Measurements from ENCODE around the gene GATB.

GATB gene

GRCh38 chr4:151675411-151675971, 85.3 kb downstream of the GATB start:
- Histone ChIP-seq H3K36me3 (ENCODE audit: control insufficient read depth, insufficient read depth, low read length) (peaks cover 2% of the 10 kb centered on the region; the same call in 1 of the 2 replicates), H3K4me1 (ENCODE audit: control insufficient read depth, insufficient read depth, low read length) (peaks cover 9% of the 10 kb centered on the region; the same call in 1 of the 2 replicates), H3K9ac (ENCODE audit: low read depth, low read length) (no peak overlapping the region), H3K27me3 (ENCODE audit: control insufficient read depth, insufficient read depth, low read length) (no peaks in the 10 kb centered on the region), H3K9me3 (ENCODE audit: control insufficient read depth, insufficient read depth, low read length) (no peaks in the 10 kb centered on the region), H3K27ac (ENCODE audit: low read depth, low read length) (no peak overlapping the region), H3K4me3 (ENCODE audit: low read depth, low read length) (no peak overlapping the region)

GRCh38 chr4:151674804-151675391, 85.9 kb downstream of the GATB start:
- H3K9me3 ChIP-seq (ENCODE audit: control insufficient read depth, insufficient read depth, low read length): no peaks in the 10 kb centered on the region
- H3K4me3 ChIP-seq (ENCODE audit: low read depth, low read length): no peak overlapping the region
- H3K9ac ChIP-seq (ENCODE audit: low read depth, low read length): no peak overlapping the region
- no peak overlapping the region for H3K27ac ChIP-seq (ENCODE audit: low read depth, low read length)
- peaks cover 8% of the 10 kb centered on the region; the same call in 1 of the 2 replicates for H3K36me3 ChIP-seq (ENCODE audit: control insufficient read depth, insufficient read depth, low read length)
- no peaks in the 10 kb centered on the region for H3K27me3 ChIP-seq (ENCODE audit: control insufficient read depth, insufficient read depth, low read length)
- H3K4me1 ChIP-seq (ENCODE audit: control insufficient read depth, insufficient read depth, low read length): peaks cover 9% of the 10 kb centered on the region; the same call in 1 of the 2 replicates

- Histone ChIP-seq H3K4me1 (ENCODE audit: control insufficient read depth, insufficient read depth, low read length) (peaks cover 9% of the 10 kb centered on the region; the same call in 1 of the 2 replicates), H3K36me3 (ENCODE audit: control insufficient read depth, insufficient read depth, low read length) (peaks cover 12% of the 10 kb centered on the region; the same call in 1 of the 2 replicates), H3K27me3 (ENCODE audit: control insufficient read depth, insufficient read depth, low read length) (no peaks in the 10 kb centered on the region), H3K27ac (ENCODE audit: low read depth, low read length) (no peak overlapping the region), H3K4me3 (ENCODE audit: low read depth, low read length) (no peak overlapping the region), H3K9ac (ENCODE audit: low read depth, low read length) (no peak overlapping the region), H3K9me3 (ENCODE audit: control insufficient read depth, insufficient read depth, low read length) (no peaks in the 10 kb centered on the region)
Measured at GRCh38 chr4:151673908-151674520, 86.8 kb downstream of the GATB start.

- peaks cover 15% of the 10 kb centered on the region; the same call in 1 of the 2 replicates for H3K36me3 ChIP-seq (ENCODE audit: control insufficient read depth, insufficient read depth, low read length)
- H3K27me3 ChIP-seq (ENCODE audit: control insufficient read depth, insufficient read depth, low read length): no peaks in the 10 kb centered on the region
- H3K4me1 ChIP-seq (ENCODE audit: control insufficient read depth, insufficient read depth, low read length): peaks cover 9% of the 10 kb centered on the region; the same call in 1 of the 2 replicates
- H3K27ac ChIP-seq (ENCODE audit: low read depth, low read length): no peak overlapping the region
- H3K9me3 ChIP-seq (ENCODE audit: control insufficient read depth, insufficient read depth, low read length): no peaks in the 10 kb centered on the region
- H3K4me3 ChIP-seq (ENCODE audit: low read depth, low read length): no peak overlapping the region
- H3K9ac ChIP-seq (ENCODE audit: low read depth, low read length): no peak overlapping the region
Measured at GRCh38 chr4:151672996-151673395, 87.8 kb downstream of the GATB start.

GRCh38 chr4:151671541-151672059, 89.2 kb downstream of the GATB start:
- H3K27me3 ChIP-seq (ENCODE audit: control insufficient read depth, insufficient read depth, low read length): no peaks in the 10 kb centered on the region
- no peak overlapping the region for H3K9ac ChIP-seq (ENCODE audit: low read depth, low read length)
- peaks cover 9% of the 10 kb centered on the region; the same call in 1 of the 2 replicates for H3K4me1 ChIP-seq (ENCODE audit: control insufficient read depth, insufficient read depth, low read length)
- no peak overlapping the region for H3K4me3 ChIP-seq (ENCODE audit: low read depth, low read length)
- H3K36me3 ChIP-seq (ENCODE audit: control insufficient read depth, insufficient read depth, low read length): peaks cover 15% of the 10 kb centered on the region; the same call in 1 of the 2 replicates
- no peaks in the 10 kb centered on the region for H3K9me3 ChIP-seq (ENCODE audit: control insufficient read depth, insufficient read depth, low read length)
- H3K27ac ChIP-seq (ENCODE audit: low read depth, low read length): no peak overlapping the region

GRCh38 chr4:151670843-151671242, 90.0 kb downstream of the GATB start:
- Histone ChIP-seq H3K36me3 (ENCODE audit: control insufficient read depth, insufficient read depth, low read length) (peaks cover 15% of the 10 kb centered on the region; the same call in 1 of the 2 replicates), H3K27ac (ENCODE audit: low read depth, low read length) (no peak overlapping the region), H3K9me3 (ENCODE audit: control insufficient read depth, insufficient read depth, low read length) (no peaks in the 10 kb centered on the region), H3K4me1 (ENCODE audit: control insufficient read depth, insufficient read depth, low read length) (peaks cover 9% of the 10 kb centered on the region; the same call in 1 of the 2 replicates), H3K4me3 (ENCODE audit: low read depth, low read length) (no peak overlapping the region), H3K27me3 (ENCODE audit: control insufficient read depth, insufficient read depth, low read length) (no peaks in the 10 kb centered on the region), H3K9ac (ENCODE audit: low read depth, low read length) (no peak overlapping the region)

- peaks cover 8% of the 10 kb centered on the region; the same call in 1 of the 2 replicates for H3K4me1 ChIP-seq (ENCODE audit: control insufficient read depth, insufficient read depth, low read length)
- no peak overlapping the region for H3K27ac ChIP-seq (ENCODE audit: low read depth, low read length)
- H3K9ac ChIP-seq (ENCODE audit: low read depth, low read length): no peak overlapping the region
- no peaks in the 10 kb centered on the region for H3K9me3 ChIP-seq (ENCODE audit: control insufficient read depth, insufficient read depth, low read length)
- H3K36me3 ChIP-seq (ENCODE audit: control insufficient read depth, insufficient read depth, low read length): peaks cover 15% of the 10 kb centered on the region; the same call in 1 of the 2 replicates
- H3K4me3 ChIP-seq (ENCODE audit: low read depth, low read length): no peak overlapping the region
- H3K27me3 ChIP-seq (ENCODE audit: control insufficient read depth, insufficient read depth, low read length): no peaks in the 10 kb centered on the region
Measured at GRCh38 chr4:151669990-151670389, 90.8 kb downstream of the GATB start.

GRCh38 chr4:151668689-151669402, 92.0 kb downstream of the GATB start:
- no peak overlapping the region for H3K27ac ChIP-seq (ENCODE audit: low read depth, low read length)
- H3K4me3 ChIP-seq (ENCODE audit: low read depth, low read length): no peak overlapping the region
- H3K27me3 ChIP-seq (ENCODE audit: control insufficient read depth, insufficient read depth, low read length): no peaks in the 10 kb centered on the region
- H3K4me1 ChIP-seq (ENCODE audit: control insufficient read depth, insufficient read depth, low read length): no peaks in the 10 kb centered on the region
- no peaks in the 10 kb centered on the region for H3K9me3 ChIP-seq (ENCODE audit: control insufficient read depth, insufficient read depth, low read length)
- H3K9ac ChIP-seq (ENCODE audit: low read depth, low read length): 0 out of 2 replicates have a peak overlapping the region, but pooled peaks have one; percentile 3
- peaks cover 18% of the 10 kb centered on the region for H3K36me3 ChIP-seq (ENCODE audit: control insufficient read depth, insufficient read depth, low read length)

GRCh38 chr4:151667666-151668065, 93.1 kb downstream of the GATB start:
- Histone ChIP-seq H3K9ac (ENCODE audit: low read depth, low read length) (no peak overlapping the region), H3K27me3 (ENCODE audit: control insufficient read depth, insufficient read depth, low read length) (no peaks in the 10 kb centered on the region), H3K36me3 (ENCODE audit: control insufficient read depth, insufficient read depth, low read length) (peaks cover 30% of the 10 kb centered on the region), H3K27ac (ENCODE audit: low read depth, low read length) (no peak overlapping the region), H3K4me3 (ENCODE audit: low read depth, low read length) (no peak overlapping the region), H3K4me1 (ENCODE audit: control insufficient read depth, insufficient read depth, low read length) (no peaks in the 10 kb centered on the region), H3K9me3 (ENCODE audit: control insufficient read depth, insufficient read depth, low read length) (no peaks in the 10 kb centered on the region)

- H3K4me3 ChIP-seq (ENCODE audit: low read depth, low read length): no peak overlapping the region
- H3K9ac ChIP-seq (ENCODE audit: low read depth, low read length): no peak overlapping the region
- H3K36me3 ChIP-seq (ENCODE audit: control insufficient read depth, insufficient read depth, low read length): peaks cover 35% of the 10 kb centered on the region
- no peaks in the 10 kb centered on the region for H3K9me3 ChIP-seq (ENCODE audit: control insufficient read depth, insufficient read depth, low read length)
- no peak overlapping the region for H3K27ac ChIP-seq (ENCODE audit: low read depth, low read length)
- H3K4me1 ChIP-seq (ENCODE audit: control insufficient read depth, insufficient read depth, low read length): no peaks in the 10 kb centered on the region
- H3K27me3 ChIP-seq (ENCODE audit: control insufficient read depth, insufficient read depth, low read length): no peaks in the 10 kb centered on the region
Measured at GRCh38 chr4:151667048-151667447, 93.8 kb downstream of the GATB start.

Measured in HUES48 (cell line).